ENCODE data around the gene POLDIP3.

The POLDIP3 gene

DNA sequence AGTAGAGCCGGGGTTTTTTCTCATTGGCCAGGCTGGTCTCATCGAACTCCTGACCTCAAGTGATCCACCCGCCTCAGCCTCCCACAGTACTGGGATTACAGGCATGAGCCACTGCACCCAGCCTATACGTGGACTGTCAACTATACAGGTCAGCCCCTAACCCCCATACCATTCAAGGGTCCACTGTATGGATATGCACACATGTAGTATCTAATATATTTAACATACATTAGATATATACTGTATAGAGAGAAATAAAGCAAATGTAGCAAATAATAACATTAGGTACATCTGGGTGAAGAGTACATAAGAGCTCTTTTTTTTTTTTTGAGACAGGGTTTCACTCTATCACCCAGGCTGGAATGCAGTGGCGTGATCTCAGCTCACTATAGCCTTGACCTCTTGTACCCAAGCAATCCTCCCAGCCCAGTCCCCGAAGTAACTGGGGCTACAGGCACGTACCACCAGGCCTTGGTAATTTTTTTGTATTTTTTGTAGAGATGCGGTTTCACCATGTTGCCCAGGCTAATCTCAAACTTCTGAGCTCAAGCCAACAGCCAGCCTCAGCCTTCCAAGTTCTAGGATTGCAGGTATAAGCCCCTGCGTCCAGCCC, 27.2 kb upstream of the POLDIP3 start:
- no peak for DNase-seq

DNA sequence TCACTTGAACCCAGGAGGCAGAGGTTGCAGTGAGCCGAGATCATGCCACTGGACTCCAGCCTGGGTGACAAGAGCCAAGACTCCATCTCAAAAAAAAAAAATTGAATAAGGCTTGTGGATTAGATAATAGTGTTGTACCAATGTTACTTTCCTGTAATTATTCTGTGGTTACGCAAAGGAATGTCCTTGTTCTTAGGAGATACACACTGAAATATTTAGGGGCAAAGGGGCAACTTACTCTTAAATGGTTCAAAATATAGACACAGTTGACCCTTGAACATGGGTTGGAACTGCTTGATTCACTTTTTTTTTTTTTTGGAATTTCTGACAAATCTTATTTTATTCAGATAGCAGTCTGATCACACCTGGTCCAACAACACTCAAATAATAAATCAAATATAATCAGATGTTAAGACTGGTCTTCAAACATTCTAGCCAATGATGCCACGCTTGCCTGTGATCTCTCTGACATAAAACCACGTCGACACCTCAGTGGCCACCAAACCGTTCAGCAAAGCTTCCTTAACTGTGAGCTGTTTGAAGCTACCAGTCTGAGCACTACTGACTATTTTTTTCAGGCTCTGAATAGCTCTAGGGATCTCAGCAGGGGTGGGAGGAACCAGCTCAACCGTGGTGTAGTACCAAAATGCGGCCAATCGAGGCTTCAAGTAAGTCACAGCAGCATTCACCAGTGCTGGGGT, 25.0 kb upstream of the POLDIP3 start:
- DNase-seq = no peak

DNA sequence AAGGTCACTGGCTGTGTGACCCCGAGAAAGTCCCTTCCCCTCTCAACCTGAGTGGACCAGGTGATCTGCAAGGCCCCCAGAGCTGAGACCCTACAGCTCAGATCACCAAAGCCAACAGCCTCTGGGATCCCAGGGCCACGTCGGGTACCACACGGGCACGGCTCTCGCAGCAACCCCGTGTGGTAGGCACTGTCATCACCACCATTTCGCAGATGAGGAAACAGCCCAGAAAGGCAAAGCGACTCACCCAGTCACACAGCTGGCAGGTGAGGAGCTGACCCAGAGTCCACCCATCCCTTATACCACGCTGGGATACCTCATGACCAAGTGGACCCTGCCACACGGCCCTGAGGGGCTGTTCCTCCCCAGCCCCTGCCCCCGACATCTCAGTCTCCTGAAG, 22.9 kb upstream of the POLDIP3 start:
- DNase-seq = no peak

DNA sequence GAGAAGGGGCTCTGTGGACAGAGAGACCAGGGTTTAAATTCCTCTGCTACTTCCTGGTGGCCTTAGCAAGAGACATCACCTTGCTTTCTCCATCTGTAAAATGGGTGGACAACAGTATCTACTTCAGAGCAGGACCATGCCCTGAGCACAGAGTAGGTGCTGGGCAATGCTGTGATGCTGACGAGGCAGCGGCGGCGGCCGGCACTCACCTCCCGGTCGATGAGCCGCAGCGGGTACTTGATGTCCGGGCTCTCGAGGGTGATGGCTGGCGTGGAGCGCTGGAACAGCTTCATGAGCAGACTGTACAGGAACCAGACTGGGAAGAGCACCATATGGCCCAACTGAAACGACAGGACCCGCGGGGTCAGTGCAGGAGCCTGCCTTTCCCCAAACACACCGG, 21.8 kb upstream of the POLDIP3 start:
- DNase-seq = no peak

DNA sequence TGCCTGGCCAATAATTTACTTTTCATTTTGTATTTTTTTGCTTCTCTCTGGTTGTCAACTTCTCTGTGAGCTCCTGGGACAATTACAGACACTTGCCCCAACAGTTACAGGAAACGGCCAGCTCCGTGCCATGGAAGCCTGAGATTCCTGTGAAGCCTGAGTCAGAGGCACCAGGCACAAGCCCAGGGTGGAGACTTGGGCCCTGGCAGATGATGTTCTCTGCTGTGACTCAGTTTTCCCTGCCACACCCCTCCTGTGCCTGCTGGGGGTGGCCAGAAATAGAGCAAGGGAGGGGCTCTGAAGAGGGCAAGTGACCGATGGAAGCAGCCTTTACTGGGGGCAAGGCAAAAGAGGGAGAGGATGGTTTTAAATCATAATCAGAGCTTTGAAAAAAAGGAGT, 20.8 kb upstream of the POLDIP3 start:
- DNase-seq = no peak

DNA sequence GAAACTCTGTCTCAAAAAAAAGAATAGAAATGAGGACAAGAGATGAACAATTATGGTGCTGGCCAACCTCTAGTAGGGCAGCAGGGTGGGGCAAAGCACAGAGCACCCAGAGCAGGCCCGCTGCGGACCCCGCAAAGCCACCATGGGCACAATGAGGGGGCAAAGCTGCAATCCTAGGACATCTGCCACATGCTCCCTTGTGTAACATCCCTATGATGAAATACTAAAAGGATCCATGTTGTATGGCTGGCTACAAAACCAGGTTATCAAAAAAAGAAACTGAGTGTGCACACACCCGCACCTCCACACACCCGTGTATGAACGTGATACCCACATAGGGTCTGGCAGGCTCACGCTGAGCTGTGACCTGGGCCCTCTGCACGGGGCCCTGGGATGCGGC, 18.3 kb upstream of the POLDIP3 start:
- DNase-seq = no peak

DNA sequence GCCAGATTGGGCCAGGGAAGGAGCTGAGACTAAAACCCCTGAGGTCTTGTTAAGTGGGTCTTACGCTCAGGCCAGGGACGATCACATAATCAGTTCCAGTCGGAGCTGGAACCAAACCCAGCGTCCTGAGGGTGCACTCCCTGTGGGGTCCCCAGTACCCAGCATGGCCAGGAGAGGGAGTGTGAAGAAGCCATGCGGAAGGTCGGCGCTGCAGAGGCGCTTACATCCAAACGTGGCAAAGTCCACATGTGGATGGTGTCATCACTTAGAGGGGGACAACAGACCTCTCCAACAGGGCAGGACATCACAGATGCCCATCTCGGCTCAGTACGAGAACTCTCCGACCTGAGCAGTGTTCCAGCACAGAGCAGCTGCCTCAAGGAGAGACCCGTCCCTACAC, 17.4 kb upstream of the POLDIP3 start:
- DNase-seq = no peak

DNA sequence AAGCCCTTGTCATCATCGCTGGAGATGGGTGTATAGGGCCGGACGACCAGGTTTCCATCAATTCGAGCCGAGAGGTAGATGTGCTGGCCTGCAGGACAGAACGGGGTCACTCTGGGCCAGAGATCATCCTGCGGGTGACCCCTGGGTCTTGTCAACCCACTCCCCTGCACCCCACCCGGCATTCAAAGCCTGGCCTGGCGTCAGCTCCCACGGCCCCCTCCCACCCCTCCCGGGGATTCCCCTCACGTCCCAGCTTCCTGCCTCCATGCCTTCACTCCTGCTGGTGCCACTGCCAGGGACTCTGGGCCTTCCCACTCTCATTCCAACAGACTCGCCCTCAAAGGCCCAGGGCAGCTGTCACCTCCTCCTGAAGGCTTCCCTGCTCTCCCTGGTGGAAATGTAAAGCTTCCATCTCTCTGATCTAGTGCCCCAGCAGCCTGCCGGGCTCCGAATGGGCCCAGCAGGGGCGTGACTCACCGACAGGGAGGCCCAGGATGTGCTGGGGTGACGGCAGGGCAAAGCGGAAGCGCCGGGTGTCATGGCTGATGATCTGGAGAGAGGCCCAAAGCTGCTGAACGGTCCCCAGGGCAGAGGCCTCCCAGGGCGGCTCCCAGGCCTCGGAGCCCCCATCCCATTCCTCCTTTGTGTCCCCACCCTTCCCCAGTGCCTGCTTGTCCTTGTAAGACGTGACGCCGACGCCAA, 16.4 kb upstream of the POLDIP3 start:
- no peak for DNase-seq

DNA sequence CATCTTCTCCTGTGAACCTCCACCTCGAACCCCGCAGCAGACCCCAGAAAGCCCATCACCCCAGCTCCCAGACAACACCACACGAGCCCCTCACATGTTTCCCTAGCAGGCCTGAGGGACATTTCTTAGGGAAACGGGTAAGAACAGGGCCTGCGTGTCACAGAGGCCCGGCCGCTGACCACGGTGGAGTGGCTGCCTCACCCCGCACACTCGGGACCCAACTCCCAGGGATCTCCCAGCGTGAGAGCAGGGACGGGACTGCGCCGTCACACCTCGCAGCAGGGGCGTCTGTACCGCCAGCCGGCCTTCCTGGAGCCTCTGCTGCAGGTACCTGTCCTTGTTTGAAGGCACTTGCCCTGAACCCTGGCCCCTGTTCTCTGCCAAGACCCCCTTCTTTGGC, 15.5 kb upstream of the POLDIP3 start:
- DNase-seq = no peak

DNA sequence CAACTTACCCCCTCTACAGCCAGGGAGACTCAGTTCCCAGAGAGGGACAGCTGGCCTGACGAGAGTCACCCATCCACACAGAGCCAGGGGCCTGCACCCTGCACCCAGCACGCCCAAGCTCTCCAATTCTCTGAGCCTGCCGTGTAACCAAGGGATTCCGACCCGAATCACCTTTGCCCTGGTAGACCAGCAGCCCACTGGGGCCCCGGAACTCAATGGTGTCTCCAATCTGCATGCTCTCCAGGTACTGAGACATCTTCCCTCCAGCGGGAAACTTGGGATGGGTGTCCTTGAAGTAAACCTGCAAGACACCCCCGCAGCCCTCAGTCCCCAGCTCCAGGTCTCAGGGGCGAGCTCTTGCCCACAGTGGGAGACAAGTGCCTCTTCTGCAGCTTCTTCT, 13.3 kb upstream of the POLDIP3 start:
- no peak for DNase-seq

DNA sequence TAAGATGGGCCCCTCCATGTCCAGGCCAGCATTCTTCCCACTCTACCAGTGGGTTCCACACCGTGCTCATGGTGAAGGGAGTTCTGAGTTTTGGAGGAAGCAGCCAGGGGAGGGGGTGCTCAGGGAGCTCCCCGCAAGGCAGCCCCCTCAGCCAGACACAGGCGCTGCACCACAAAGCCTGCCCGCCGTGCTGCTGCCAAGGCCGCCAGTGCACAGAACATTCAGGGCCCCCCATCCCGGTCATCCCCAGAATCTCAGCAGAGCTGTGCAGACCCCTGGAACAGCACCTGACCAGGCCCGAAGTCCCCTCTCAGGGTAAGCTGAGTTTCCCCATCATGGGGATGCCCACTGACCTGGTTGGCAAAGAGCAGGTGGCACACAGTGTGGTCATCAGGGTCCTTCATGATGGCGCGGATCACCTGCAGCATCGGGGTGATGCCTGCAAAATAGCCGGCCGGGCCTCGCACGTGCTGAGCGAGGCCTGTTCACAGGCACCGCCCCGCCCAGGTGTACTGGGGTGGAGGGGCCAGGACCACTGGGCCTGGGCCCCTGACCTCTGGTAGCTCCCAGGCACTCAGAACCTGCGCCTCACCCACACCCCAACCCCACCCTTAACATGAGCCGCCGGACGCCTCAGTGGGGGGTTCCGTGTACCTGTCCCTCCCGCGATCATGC, 12.4 kb upstream of the POLDIP3 start:
- DNase-seq = no peak

DNA sequence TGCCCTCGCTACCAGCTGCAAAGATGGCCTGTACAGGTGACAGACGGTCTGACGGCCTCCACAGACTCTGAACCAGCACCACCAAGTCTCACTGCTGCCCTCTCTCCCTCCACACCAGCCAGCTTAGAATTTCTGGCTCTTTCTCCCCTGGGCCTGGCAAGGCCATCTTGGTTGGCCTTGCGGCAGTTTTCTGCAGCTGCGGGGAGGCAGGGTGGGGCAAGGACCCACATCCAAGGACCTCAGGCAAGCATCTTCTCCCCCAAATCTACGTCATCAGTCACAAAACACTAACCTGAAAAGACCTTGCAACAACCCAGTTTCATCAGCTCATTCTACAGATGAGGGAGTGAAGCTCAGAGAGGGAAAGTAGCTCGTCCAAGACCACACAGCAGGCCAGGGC, 11.7 kb upstream of the POLDIP3 start:
- DNase-seq = no peak

DNA sequence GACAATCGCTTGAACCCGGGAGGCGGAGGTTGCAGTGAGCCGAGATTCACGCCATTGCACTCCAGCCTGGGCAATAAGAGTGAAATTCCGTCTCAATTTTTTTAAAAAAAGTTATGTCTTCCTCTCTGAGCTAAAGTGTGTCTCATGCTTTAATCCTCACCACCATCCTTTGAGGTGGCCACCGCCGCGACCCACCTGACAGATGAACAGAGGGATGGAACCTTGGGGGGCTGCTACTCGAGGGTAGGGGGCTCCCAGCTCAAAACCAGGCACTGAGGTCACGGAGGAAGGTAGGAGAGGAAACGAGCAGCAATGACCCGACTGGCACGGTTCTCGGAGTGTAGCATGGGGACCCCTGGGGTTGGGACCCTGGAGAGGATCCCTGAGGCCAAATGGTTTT, 10.7 kb upstream of the POLDIP3 start:
- no peak for DNase-seq

DNA sequence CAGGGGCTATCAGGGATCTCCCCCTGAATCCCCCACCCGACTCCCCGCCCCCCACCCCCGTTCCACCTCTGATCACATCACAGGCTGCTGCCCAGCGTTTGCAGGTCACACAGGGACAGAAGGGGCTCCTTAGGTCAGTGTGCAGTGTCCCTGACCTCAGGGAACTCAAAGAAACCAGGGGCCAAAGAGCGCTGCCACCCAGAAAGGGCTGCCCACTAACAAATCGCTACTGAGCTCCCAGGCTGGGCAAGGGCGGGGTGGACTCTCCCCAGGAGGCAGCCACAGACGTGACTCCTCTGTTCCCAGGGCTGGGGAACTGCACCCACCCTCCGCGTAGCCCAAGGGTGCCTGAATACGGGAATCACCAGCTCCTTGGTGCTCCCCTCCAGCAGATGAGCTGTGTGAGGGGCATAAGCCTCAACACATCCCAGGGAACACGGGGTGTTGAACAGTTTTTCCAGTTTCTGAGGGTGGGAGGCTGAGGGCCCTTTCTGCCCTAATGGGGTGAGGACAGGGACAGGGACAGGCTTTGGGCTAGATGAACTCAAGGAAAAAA, 9.9 kb upstream of the POLDIP3 start:
- DNase-seq = no peak

DNA sequence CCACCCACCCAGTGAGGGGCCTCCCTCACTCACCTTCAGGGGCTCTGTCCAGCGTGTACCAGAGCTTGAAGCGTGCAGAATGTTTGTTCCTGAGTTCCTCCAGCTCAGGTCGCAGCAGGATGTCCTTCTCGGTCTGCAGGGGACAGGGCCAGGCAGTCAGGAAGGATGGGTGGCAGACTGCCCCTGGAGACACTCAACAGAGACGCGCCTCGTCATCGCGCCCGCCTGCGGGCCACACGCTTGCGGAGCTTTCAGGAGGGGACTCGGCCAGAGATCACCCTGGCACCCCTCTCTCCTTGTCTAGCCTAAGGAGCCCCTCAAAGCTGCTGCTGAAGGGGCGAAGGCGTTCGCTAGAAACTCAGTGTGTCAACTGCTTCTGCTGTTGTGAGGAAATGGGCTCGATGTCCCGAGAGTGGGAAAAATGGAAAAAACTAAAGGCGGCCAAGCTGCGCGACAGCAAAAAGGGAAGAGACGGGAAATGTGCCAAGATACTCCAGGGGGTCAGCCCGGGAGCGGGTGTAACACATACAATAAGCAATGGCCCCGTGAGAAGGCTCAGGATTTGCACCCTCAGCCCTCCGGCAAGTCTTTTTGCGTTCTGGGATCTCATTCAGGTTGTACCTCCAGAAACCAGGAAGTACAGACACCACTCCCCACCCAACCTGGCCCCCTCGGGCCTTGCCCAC, 9.2 kb upstream of the POLDIP3 start:
- DNase-seq = no peak

DNA sequence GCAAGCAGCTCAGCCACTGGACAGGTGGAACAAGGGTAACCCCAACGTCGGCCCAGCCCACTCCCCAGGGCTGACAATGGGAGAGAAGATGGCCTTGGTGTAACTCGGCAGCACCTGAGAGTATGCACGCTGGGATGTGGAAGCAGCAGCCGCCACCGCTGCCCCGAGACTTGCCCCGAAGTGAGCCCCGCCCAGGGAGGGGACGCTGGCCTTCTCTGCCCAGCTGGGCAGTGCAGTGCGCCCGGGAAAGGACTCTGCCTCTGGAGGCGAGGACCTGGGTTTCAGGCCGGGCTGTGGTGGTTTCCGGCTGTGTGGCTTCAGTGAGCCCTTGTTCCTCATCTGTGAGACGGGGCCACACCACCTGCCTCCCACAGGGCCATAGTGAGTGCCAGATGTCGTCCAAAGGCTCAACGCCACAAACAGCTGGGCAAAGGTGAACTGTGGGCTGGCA, 8.6 kb upstream of the POLDIP3 start:
- DNase-seq = no peak

DNA sequence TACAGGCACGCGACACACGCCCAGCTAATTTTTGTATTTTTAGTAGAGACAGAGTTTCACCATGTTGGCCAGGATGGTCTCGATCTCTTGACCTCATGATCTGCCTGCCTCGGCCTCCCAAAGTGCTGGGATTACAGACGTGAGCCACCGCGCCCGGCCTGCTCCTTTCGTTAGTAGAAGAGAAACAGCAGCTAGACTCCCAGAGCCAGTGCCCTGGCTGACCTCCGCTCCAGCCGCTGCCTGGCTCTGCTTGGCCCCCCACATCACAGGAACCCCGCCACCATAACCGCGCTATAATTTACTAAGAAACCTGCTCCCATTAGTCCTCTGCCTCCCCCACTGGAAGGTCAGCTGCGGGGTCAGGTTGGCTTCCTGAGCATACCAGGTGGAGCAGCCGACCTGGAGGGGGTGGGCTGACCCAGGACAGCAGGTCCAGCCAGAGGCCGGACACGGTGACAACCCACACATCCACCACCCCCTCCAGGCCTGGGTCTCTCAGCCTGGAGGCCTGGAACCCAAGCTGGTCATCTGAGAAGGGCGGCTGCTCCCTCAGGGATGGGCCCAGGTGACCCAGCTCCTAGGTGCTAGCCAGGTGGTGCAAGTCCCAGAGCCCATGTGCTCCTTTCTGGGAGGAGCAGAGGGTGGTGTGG, 7.5 kb upstream of the POLDIP3 start:
- DNase-seq = no peak

DNA sequence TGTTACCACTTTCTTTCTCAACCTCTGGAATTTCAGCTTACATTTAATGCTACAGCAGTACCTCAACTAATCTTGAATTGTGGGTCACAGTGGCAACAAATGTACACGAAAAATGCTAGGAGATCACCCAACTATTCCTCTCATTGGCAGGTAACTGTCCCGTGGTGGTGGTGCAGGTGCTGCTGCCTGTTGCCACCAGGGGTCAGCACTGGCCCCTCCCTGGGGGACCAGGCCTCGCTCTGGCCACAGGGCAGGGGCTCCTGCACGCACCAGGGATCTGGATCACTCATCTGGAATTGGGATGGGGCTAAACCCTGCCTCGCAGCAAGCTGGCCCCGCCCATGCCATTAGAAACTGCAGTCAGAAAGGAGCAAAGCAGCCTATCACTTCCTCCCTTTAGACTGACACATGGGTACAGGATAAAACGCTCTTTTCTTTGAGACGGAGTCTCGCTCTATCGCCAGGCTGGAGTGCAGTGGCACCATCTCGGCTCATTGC, 6.9 kb upstream of the POLDIP3 start:
- DNase-seq = peak; percentile 35

DNA sequence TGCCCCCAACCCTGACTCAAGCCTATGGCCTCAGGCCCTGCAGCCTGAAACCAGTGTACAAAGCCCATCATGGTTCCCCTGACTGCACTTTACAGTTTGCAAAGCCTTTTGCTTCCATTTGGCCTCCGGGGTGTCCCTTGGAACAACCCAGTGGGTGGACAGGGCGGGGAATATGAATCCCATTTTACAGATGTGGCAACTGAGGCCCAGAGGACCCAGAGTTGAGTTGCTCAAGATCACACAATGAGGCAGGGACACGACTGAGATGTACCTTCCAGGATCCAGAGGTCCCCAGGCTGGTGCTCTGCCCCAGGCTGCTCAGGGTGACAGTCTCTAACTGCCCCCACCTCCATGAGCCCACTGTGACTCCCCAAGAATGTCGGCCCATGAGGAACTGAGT, 5.4 kb upstream of the POLDIP3 start:
- DNase-seq = no peak

DNA sequence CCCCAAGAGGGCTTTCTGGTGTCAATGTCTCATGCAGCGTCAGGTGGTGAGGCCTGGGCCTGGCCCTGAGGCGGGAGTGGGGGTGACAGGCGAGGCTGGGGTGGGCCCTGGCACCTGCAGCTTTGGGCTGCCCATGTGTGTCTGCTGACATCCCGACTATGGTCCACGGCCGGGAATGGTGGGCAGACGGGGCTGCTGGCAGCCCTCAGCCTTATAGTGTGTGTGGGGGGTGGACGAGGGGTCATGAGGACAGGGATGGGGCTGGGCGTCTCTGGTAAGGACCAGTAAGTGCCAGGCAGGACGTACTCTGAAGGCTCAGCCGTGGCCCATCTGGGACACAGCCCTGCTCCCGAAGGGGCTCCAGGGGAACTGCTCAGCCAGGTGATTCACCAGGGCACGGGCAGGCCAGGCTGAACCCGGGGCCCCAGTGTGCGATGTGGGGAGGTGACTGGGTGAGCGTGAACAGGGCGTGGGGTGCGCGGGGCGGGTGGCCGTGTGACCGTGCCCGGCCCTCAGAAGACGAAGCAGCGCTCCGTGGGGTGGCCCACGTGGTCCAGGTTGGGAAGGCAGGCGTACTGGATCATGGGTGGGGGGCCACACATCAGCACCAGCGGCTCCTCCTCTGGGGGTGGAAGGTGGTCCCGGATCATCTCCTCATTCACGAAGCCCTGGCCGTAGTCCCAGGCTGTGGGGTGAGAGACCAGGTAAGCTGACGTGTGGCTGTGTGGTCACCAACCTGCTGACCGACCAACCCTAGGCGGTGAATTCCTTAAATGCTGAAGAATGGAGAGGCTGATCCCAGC, 4.8 kb upstream of the POLDIP3 start:
- no peak for DNase-seq

All from CD4-positive, alpha-beta T cell treated with Interleukin-4 for 4 hours (primary cell).